Osteoblast (primary cell): ENCODE data around the gene NGEF. TPM values are rescaled to one million over a fixed set of nuclear protein-coding genes. Genes with fewer than 3 reads are reported as not detected.

Experiments
- DNase-seq: peaks from one replicate; pipeline ENCODE4 v3.0.0; 2011; ENCODE audit warnings: low spot score, mixed read lengths; ENCODE audit not compliant: insufficient read length; ENCODE audit errors: missing footprints
- H2AFZ ChIP-seq: 2 replicates; pipeline ENCODE4 v1.6.0; 2011; ENCODE audit warnings: mild to moderate bottlenecking, low read length
- H3K27ac ChIP-seq: 2 replicates; pipeline ENCODE4 v1.5.1; 2011; ENCODE audit warnings: mild to moderate bottlenecking, low read depth, low read length, moderate library complexity
- H3K27me3 ChIP-seq: 2 replicates; pipeline ENCODE4 v1.6.0; 2012; ENCODE audit warnings: mild to moderate bottlenecking, control low read depth, inconsistent platforms, low read length, moderate library complexity; ENCODE audit not compliant: insufficient read depth
- H3K36me3 ChIP-seq: 2 replicates; pipeline ENCODE4 v1.5.1; 2011; ENCODE audit warnings: mild to moderate bottlenecking, low read length, control low read depth, moderate library complexity; ENCODE audit not compliant: insufficient read depth
- H3K4me1 ChIP-seq: 2 replicates; pipeline ENCODE4 v1.5.1; 2011; ENCODE audit warnings: mild to moderate bottlenecking, low read length, control low read depth, moderate library complexity; ENCODE audit not compliant: insufficient read depth
- H3K4me2 ChIP-seq: 2 replicates; pipeline ENCODE4 v1.6.0; 2011; ENCODE audit warnings: mild to moderate bottlenecking, low read length; ENCODE audit not compliant: insufficient read depth
- H3K4me3 ChIP-seq: fragments of 200-600 bp; sonication (generic); 3 replicates; pipeline ENCODE4 v1.5.1; 2012; ENCODE audit warnings: mild to moderate bottlenecking, low read length, inconsistent platforms; ENCODE audit not compliant: insufficient read depth
- H3K79me2 ChIP-seq: 2 replicates; pipeline ENCODE4 v1.6.0; 2012; ENCODE audit warnings: mild to moderate bottlenecking, low read length, control low read depth, inconsistent platforms; ENCODE audit not compliant: insufficient read depth
- H3K9me3 ChIP-seq: 2 replicates; pipeline ENCODE4 v1.5.1; 2011; ENCODE audit warnings: low read depth, low read length, control low read depth
- H4K20me1 ChIP-seq: 2 replicates; pipeline ENCODE4 v1.6.0; 2012; ENCODE audit warnings: mild to moderate bottlenecking, low read length, control low read depth; ENCODE audit not compliant: insufficient read depth
- total RNA-seq: library from RNA; depleted of rRNA; stranded (reverse); fragments of >200 nt; gene quantifications from 2 replicates; pipeline ENCODE4 v1.2.3, GENCODE V29; 2012
- TF ChIP-seq, protein P1 (sequence below): IDR thresholded peaks from 2 replicates; pipeline ENCODE4 v1.5.1; 2011; ENCODE audit warnings: mild to moderate bottlenecking, low read depth, low read length, moderate library complexity; ENCODE audit errors: extremely low read depth

NGEF gene
- total RNA-seq, 1 donor, result not detected

DNA sequence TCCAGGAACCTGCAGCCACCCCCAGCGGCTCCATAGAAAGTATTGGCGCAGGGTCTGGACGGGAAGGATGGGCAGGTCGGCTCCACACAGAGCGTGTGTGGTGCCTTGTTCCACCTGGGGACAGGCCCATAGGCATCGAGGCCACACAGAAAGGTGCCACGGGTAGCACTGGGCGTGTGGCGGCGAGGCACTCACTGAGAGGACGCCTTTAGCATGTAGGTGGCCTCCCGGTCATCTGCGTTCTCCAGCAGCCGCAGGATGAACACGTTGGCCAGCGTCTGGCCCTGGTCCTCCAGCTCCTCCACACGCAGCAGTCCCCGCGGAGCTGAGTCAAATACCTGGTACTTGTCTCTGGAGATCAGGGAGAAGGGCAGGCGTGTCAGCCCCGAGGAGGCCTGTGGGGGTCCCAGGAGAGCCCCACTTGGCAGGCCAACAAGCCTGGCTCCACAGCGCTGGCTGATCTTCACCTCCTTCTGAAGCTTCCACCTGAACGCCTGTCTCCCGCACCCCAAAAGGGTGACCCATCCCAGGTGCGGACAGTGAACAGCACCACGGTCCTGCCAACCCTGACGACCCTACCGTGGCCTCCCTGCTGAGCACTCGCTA is 129.8 kb downstream of the NGEF start:
- no peak overlapping the region for H3K4me3 ChIP-seq
- H3K4me2 ChIP-seq, result no peak overlapping the region
- no peaks in the 10 kb centered on the region for H3K4me1 ChIP-seq
- no peak overlapping the region for H2AFZ ChIP-seq
- TF ChIP-seq, protein P1, sequence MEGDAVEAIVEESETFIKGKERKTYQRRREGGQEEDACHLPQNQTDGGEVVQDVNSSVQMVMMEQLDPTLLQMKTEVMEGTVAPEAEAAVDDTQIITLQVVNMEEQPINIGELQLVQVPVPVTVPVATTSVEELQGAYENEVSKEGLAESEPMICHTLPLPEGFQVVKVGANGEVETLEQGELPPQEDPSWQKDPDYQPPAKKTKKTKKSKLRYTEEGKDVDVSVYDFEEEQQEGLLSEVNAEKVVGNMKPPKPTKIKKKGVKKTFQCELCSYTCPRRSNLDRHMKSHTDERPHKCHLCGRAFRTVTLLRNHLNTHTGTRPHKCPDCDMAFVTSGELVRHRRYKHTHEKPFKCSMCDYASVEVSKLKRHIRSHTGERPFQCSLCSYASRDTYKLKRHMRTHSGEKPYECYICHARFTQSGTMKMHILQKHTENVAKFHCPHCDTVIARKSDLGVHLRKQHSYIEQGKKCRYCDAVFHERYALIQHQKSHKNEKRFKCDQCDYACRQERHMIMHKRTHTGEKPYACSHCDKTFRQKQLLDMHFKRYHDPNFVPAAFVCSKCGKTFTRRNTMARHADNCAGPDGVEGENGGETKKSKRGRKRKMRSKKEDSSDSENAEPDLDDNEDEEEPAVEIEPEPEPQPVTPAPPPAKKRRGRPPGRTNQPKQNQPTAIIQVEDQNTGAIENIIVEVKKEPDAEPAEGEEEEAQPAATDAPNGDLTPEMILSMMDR, result no peak
- no peaks in the 10 kb centered on the region for H4K20me1 ChIP-seq
- H3K27me3 ChIP-seq, result no peaks in the 10 kb centered on the region
- H3K27ac ChIP-seq, result no peak overlapping the region
- no peaks in the 10 kb centered on the region for H3K9me3 ChIP-seq
- H3K36me3 ChIP-seq, result no peaks in the 10 kb centered on the region
- no peaks in the 10 kb centered on the region for H3K79me2 ChIP-seq
- DNase-seq, result peak; percentile 71

DNA sequence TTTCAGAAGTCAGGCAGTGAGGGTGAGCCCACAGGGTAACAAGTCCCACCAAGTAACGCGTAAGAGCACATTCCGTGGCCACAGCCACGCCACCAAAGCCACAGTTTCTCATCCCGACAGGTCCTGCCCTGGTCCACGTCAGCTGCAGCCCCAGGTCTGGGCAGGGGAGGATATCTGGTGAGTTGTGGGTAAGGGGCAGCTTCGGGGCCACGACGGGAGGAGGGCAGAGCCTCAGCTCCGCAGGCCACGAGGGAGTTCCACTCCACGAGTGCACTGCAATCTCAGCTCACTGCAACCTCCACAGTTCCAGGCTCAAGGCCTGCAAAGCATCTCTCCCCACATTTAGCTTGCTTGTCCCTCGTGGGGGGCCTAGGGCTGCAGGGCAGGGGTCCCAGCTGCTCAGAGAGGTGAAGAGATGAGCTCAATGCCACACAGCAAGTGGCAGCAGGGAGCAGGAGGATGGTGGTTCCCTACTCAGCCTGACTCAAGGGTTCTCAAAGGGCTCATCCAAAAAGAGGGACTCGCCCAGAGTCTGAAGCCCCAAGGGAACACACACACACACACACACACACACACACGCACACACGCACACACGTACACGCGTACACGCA is 130.4 kb downstream of the NGEF start:
- Histone ChIP-seq H3K4me3 (no peak overlapping the region), H4K20me1 (no peaks in the 10 kb centered on the region), H3K9me3 (no peaks in the 10 kb centered on the region), H3K79me2 (no peaks in the 10 kb centered on the region), H2AFZ (no peak overlapping the region), H3K27me3 (no peaks in the 10 kb centered on the region), H3K4me2 (no peak overlapping the region), H3K36me3 (no peaks in the 10 kb centered on the region), H3K27ac (no peak overlapping the region), H3K4me1 (no peaks in the 10 kb centered on the region)
- peak; percentile 63 for DNase-seq
- TF ChIP-seq, protein P1, result no peak

DNA sequence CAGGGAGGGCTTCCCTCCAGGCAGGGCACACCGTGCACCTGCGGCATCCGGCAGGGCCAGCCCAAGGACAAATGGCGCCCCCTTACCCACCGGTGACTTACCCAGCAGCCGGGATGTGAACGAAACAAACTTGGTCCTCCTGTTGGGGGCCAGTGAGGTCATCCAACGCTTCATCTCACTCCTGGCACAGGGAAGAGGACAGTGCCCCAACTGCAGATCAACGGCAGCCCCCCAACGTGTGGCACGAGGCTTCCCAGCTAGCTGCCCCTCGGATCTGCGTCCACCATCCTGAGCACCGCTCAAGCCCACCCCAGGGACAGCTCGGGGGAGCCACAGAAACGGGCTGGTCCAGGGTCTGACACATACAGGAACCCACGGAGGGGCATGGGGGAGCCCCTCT is 131.0 kb downstream of the NGEF start:
- TF ChIP-seq, protein P1, result no peak
- Histone ChIP-seq H3K27me3 (no peaks in the 10 kb centered on the region), H2AFZ (no peak overlapping the region), H3K36me3 (no peaks in the 10 kb centered on the region), H3K4me3 (no peak overlapping the region), H4K20me1 (no peaks in the 10 kb centered on the region), H3K4me2 (no peak overlapping the region), H3K27ac (no peak overlapping the region), H3K4me1 (no peaks in the 10 kb centered on the region), H3K9me3 (no peaks in the 10 kb centered on the region), H3K79me2 (no peaks in the 10 kb centered on the region)
- peak; percentile 38 for DNase-seq

DNA sequence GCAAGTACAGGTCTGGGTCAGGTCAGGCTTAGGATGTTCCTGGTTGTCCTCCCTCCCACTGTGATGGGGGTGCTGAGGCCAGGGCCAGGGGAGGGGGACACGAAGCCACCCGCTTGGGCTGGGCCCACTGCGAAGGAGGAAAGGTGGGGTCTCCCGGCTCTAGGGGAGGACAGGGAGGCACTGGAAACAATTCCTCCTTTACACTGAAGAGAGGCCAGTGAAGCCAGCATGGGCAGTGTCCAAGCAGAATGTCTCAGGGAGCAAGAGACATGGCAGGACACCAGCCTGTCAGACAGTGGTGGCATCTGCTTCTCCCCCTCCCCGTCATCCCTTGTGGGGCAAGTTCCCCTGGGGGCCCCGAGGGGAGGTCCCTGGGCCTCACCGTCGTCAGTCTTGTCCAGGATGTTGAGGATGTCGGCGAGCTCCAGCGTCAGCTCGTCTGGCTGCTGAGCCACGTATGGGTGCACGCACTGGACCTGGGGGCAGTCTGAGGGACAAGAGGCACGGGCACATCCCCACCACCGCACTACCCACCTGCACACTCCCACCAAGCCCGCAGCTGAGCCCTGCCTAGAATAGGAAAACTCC is 132.2 kb downstream of the NGEF start:
- Histone ChIP-seq H3K4me3 (no peak overlapping the region), H3K36me3 (no peaks in the 10 kb centered on the region), H3K79me2 (no peaks in the 10 kb centered on the region), H3K4me1 (no peaks in the 10 kb centered on the region), H2AFZ (no peak overlapping the region), H3K27me3 (no peaks in the 10 kb centered on the region), H4K20me1 (no peaks in the 10 kb centered on the region), H3K9me3 (no peaks in the 10 kb centered on the region), H3K4me2 (no peak overlapping the region), H3K27ac (no peak overlapping the region)
- peak; percentile 77 for DNase-seq
- TF ChIP-seq, protein P1, result no peak
